HG03064 (cell line): ENCODE results near the gene KIAA0930.

Source experiments
- ATAC-seq: cut with Tn5 transposase; IDR thresholded peaks from one replicate; pipeline ENCODE4 v1.9.1; 2021; ENCODE audit warnings: low read depth; ENCODE audit not compliant: unreplicated experiment

KIAA0930 gene

GRCh38 chr22:45238957-45239680 is 1.6 kb downstream of the KIAA0930 start:
- ATAC-seq = no peak

- no peak for ATAC-seq
These were observed 2.4 kb downstream of the KIAA0930 start for GRCh38 chr22:45238076-45238956.

- no peak for ATAC-seq
These were observed 3.4 kb downstream of the KIAA0930 start for GRCh38 chr22:45237065-45237990.

- no peak for ATAC-seq
These were observed 4.8 kb downstream of the KIAA0930 start for GRCh38 chr22:45235851-45236342.

- ATAC-seq = no peak
These were observed 5.5 kb downstream of the KIAA0930 start for GRCh38 chr22:45235101-45235777.

- no peak for ATAC-seq
These were observed 6.9 kb downstream of the KIAA0930 start for GRCh38 chr22:45233827-45234226.

- no peak for ATAC-seq
These were observed 7.3 kb downstream of the KIAA0930 start for GRCh38 chr22:45233386-45233785.

GRCh38 chr22:45231293-45231692 is 9.4 kb downstream of the KIAA0930 start:
- ATAC-seq = no peak

GRCh38 chr22:45230026-45230721 is 10.5 kb downstream of the KIAA0930 start:
- no peak for ATAC-seq

- no peak for ATAC-seq
These were observed 11.5 kb downstream of the KIAA0930 start for GRCh38 chr22:45229181-45229580.

- no peak for ATAC-seq
These were observed 12.3 kb downstream of the KIAA0930 start for GRCh38 chr22:45228401-45228754.

- no peak for ATAC-seq
These were observed 12.9 kb downstream of the KIAA0930 start for GRCh38 chr22:45227645-45228400.

GRCh38 chr22:45226503-45227186 is 14.0 kb downstream of the KIAA0930 start:
- no peak for ATAC-seq

- ATAC-seq = no peak
These were observed 14.8 kb downstream of the KIAA0930 start for GRCh38 chr22:45225732-45226502.

- ATAC-seq = no peak
These were observed 15.5 kb downstream of the KIAA0930 start for GRCh38 chr22:45224988-45225731.

GRCh38 chr22:45224331-45224730 is 16.4 kb downstream of the KIAA0930 start:
- ATAC-seq = no peak
